ENCODE data around the gene NDUFS8.

The NDUFS8 gene

DNA sequence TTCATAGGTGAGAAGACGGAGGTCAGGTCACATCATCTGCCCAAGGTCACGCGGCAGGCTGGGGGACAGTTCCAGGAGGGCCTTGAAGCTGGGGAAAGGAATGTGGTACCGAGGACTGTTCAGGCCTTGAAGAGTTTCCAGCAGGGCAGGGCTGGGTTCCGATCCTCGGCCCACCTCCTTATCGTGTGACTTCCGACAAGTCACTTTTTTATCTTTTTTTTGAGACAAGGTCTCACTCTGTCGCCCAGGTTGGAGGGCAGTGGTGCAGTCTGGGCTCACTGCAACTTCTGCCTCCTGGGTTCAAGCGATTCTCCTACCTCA is 623 bp downstream of the NDUFS8 start:
- Histone ChIP-seq H3K27me3 (ENCODE audit: control insufficient read depth in 1 of 2, insufficient read depth in 2 of 2, low read length in 2 of 2) (no peaks in the 10 kb centered on the region), H3K36me3 (ENCODE audit: control insufficient read depth in 2 of 2, insufficient read depth in 2 of 2, low read length in 2 of 2) (peaks cover 12% of the 10 kb centered on the region in 2 donors), H3K9ac (ENCODE audit: low read length in 2 of 2) (peak overlapping the region; percentile 95 to 98), H3K9me3 (ENCODE audit: control insufficient read depth in 2 of 2, low read length in 2 of 2) (no peaks in the 10 kb centered on the region), H3K4me1 (ENCODE audit: control insufficient read depth, insufficient read depth, low read length) (peaks cover 27% of the 10 kb centered on the region), H3K4me3 (ENCODE audit: low read length in 2 of 2) (peak overlapping the region; percentile 93 to 96), H3K27ac (ENCODE audit: low read length) (peak overlapping the region; percentile 84)

DNA sequence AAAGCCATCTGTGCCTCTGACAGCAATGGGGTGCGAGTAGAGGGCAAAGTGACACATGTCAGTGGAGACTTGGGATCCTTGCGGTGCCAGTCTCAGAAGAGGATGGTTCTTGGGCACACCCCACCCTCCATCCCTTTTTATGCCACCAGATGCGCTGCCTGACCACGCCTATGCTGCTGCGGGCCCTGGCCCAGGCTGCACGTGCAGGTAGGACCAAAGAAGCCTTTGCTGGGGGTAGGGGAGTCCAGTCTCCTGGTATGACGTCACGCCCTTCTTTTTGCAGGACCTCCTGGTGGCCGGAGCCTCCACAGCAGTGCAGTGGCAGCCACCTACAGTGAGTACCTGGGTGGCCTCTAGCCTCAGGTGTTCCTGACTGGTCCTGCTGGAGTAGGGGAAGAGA is 1.5 kb downstream of the NDUFS8 start:
- Histone ChIP-seq H3K27me3 (ENCODE audit: control insufficient read depth in 1 of 2, insufficient read depth in 2 of 2, low read length in 2 of 2) (no peaks in the 10 kb centered on the region), H3K9me3 (ENCODE audit: control insufficient read depth in 2 of 2, low read length in 2 of 2) (no peaks in the 10 kb centered on the region), H3K4me1 (ENCODE audit: control insufficient read depth, insufficient read depth, low read length) (peaks cover 28% of the 10 kb centered on the region), H3K27ac (ENCODE audit: low read length) (peak overlapping the region; percentile 84), H3K9ac (ENCODE audit: low read length in 2 of 2) (peak overlapping the region; percentile 55 to 98), H3K4me3 (ENCODE audit: low read length in 2 of 2) (peak overlapping the region in 1 of 2 donors; percentile 93), H3K36me3 (ENCODE audit: control insufficient read depth in 2 of 2, insufficient read depth in 2 of 2, low read length in 2 of 2) (peaks cover 12 to 14% of the 10 kb centered on the region in 2 donors)

DNA sequence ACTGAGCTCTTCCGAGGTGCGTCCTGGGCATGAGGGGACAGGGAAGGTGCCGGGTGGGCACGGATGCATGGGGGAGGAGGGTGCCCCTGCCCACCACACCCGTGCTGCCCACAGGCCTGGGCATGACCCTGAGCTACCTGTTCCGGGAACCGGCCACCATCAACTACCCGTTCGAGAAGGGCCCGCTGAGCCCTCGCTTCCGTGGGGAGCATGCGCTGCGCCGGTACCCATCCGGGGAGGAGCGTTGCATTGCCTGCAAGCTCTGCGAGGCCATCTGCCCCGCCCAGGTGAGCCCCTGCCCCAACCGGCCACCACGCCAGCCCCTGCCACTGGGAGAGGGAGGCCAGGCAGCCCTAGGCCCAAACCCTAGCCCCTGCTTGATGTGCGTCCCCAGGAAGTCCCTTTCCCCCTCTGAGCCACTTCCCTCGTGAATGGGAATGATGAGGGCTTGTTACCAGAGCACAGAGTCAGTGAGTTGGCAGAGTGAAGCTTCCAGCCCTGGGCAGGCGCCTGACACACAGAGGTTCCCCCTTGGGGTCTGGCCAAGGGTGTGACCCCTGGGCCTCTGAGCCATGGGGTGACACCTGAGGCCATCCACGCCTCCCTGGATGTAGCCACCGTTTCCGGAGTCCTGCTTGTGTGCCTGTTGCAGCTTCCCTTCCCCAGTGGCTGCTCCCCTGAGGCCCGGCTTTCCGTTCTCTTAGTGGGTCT is 2.7 kb downstream of the NDUFS8 start:
- H3K4me3 ChIP-seq (ENCODE audit: low read length in 2 of 2) = no peak overlapping the region
- H3K27ac ChIP-seq (ENCODE audit: low read length) = peak overlapping the region; percentile 84
- H3K9me3 ChIP-seq (ENCODE audit: control insufficient read depth in 2 of 2, low read length in 2 of 2) = no peaks in the 10 kb centered on the region
- no peak overlapping the region for H3K9ac ChIP-seq (ENCODE audit: low read length in 2 of 2)
- no peaks in the 10 kb centered on the region for H3K27me3 ChIP-seq (ENCODE audit: control insufficient read depth in 1 of 2, insufficient read depth in 2 of 2, low read length in 2 of 2)
- H3K36me3 ChIP-seq (ENCODE audit: control insufficient read depth in 2 of 2, insufficient read depth in 2 of 2, low read length in 2 of 2) = peaks cover 12 to 14% of the 10 kb centered on the region in 2 donors
- H3K4me1 ChIP-seq (ENCODE audit: control insufficient read depth, insufficient read depth, low read length) = peaks cover 40% of the 10 kb centered on the region

DNA sequence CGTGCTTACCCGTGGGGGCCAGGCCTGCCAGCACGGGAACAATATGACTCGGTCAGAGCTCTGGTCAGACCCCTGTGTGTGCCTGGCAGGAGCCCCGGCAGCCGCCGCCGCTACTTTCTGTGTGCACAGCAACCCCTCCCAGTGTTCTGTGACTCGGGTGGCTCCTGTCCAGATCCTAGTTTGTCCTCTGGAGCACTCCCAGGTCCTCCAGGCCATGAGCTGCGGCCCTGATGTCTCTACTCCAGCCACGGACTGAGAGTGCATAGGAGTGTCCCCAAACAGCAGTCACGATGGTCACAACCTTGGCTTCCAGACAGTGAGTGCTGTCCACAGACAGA is 3.2 kb downstream of the NDUFS8 start:
- H3K36me3 ChIP-seq (ENCODE audit: control insufficient read depth in 2 of 2, insufficient read depth in 2 of 2, low read length in 2 of 2) = peaks cover 12 to 14% of the 10 kb centered on the region in 2 donors
- no peak overlapping the region for H3K27ac ChIP-seq (ENCODE audit: low read length)
- no peaks in the 10 kb centered on the region for H3K9me3 ChIP-seq (ENCODE audit: control insufficient read depth in 2 of 2, low read length in 2 of 2)
- no peak overlapping the region for H3K4me3 ChIP-seq (ENCODE audit: low read length in 2 of 2)
- no peak overlapping the region for H3K9ac ChIP-seq (ENCODE audit: low read length in 2 of 2)
- H3K27me3 ChIP-seq (ENCODE audit: control insufficient read depth in 1 of 2, insufficient read depth in 2 of 2, low read length in 2 of 2) = no peaks in the 10 kb centered on the region
- H3K4me1 ChIP-seq (ENCODE audit: control insufficient read depth, insufficient read depth, low read length) = peaks cover 45% of the 10 kb centered on the region

DNA sequence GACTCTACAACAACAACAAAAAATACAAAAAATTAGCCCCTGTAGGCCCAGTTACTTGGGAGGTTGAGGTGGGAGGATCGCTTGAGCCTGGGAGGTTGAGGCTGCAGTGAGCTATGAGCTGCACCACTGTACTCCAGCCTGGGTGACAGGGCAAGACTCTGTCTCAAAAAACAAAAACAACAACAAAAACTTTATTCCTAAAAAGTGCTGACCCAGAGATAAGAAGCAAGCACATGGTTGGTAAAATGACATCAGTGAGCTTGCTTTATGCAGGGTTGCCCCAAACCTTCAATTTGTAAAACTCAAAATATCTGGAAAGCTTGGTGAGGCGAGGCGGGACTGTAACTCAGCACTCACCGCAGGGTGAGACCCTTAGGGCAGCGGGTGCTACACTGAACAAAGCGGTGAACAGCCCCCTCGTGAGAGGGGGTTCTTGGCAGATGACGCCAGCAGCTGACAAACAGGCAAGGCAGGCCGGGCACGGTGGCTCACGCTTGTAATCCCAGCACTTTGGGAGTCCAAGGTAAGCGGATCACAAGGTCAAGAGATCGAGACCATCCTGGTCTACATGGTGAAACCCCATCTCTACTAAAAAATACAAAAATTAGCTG is 4.9 kb downstream of the NDUFS8 start:
- H3K4me1 ChIP-seq (ENCODE audit: control insufficient read depth, insufficient read depth, low read length) = peaks cover 51% of the 10 kb centered on the region

DNA sequence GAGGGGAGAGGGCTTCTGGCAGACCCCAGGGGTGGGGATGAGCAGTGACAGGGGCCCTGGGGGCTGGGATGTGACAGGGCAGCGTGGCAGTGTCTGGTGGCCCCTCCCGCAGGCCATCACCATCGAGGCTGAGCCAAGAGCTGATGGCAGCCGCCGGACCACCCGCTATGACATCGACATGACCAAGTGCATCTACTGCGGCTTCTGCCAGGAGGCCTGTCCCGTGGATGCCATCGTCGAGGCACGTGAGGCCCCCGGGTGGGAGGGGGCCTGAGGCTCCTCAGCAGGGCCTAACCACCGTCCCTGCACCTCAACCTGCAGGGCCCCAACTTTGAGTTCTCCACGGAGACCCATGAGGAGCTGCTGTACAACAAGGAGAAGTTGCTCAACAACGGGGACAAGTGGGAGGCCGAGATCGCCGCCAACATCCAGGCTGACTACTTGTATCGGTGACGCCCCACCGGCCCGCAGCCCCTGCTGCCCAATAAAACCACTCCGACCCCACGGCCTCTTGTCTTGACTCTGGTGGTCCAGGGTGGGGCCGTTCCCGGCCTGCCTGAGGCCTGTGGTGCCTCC is 5.7 kb downstream of the NDUFS8 start:
- Histone ChIP-seq H3K4me3 (ENCODE audit: low read length in 2 of 2) (no peak overlapping the region), H3K27me3 (ENCODE audit: control insufficient read depth in 1 of 2, insufficient read depth in 2 of 2, low read length in 2 of 2) (no peaks in the 10 kb centered on the region), H3K4me1 (ENCODE audit: control insufficient read depth, insufficient read depth, low read length) (peaks cover 55% of the 10 kb centered on the region), H3K36me3 (ENCODE audit: control insufficient read depth in 2 of 2, insufficient read depth in 2 of 2, low read length in 2 of 2) (peaks cover 12 to 14% of the 10 kb centered on the region in 2 donors), H3K9ac (ENCODE audit: low read length in 2 of 2) (no peak overlapping the region), H3K27ac (ENCODE audit: low read length) (peak overlapping the region; percentile 37), H3K9me3 (ENCODE audit: control insufficient read depth in 2 of 2, low read length in 2 of 2) (no peaks in the 10 kb centered on the region)

More for the DNA sequence above, 4.9 kb downstream of the NDUFS8 start:
- Histone ChIP-seq H3K27me3 (ENCODE audit: control insufficient read depth in 1 of 2, insufficient read depth in 2 of 2, low read length in 2 of 2) (no peaks in the 10 kb centered on the region), H3K27ac (ENCODE audit: low read length) (no peak overlapping the region), H3K36me3 (ENCODE audit: control insufficient read depth in 2 of 2, insufficient read depth in 2 of 2, low read length in 2 of 2) (peaks cover 12 to 14% of the 10 kb centered on the region in 2 donors), H3K9ac (ENCODE audit: low read length in 2 of 2) (no peak overlapping the region), H3K9me3 (ENCODE audit: control insufficient read depth in 2 of 2, low read length in 2 of 2) (no peaks in the 10 kb centered on the region), H3K4me3 (ENCODE audit: low read length in 2 of 2) (no peak overlapping the region)

DNA sequence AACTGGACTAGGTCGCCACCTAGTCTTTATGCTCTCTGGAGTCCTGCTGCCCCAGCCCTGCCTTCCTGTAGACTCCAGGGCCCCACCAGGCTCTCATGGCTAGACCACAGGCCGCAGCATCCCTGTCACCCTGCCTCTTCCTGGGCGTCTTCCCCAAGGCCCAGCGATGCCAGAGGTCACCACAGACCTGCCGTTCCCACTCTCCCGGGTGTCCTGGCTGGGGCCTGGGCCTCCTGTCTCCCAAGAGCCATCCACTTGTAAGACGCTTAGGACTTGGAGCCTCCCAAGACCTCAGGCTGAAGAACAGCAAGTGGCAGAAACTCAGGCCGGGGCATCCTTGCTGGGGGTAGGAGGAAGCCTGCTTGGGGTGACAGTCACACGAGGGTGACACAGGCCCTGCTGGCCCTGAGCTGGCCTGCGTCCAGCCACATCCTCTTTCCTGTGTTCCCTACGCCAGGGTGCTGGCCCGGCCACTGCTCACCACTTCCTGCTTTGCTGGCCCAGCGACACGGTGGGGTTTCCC is 6.3 kb downstream of the NDUFS8 start:
- Histone ChIP-seq H3K36me3 (ENCODE audit: control insufficient read depth in 2 of 2, insufficient read depth in 2 of 2, low read length in 2 of 2) (peaks cover 12 to 17% of the 10 kb centered on the region in 2 donors), H3K4me3 (ENCODE audit: low read length in 2 of 2) (no peak overlapping the region), H3K27me3 (ENCODE audit: control insufficient read depth in 1 of 2, insufficient read depth in 2 of 2, low read length in 2 of 2) (no peaks in the 10 kb centered on the region), H3K27ac (ENCODE audit: low read length) (peak overlapping the region; percentile 37), H3K9ac (ENCODE audit: low read length in 2 of 2) (peak overlapping the region in 1 of 2 donors; percentile 42), H3K9me3 (ENCODE audit: control insufficient read depth in 2 of 2, low read length in 2 of 2) (no peaks in the 10 kb centered on the region), H3K4me1 (ENCODE audit: control insufficient read depth, insufficient read depth, low read length) (peaks cover 55% of the 10 kb centered on the region)

DNA sequence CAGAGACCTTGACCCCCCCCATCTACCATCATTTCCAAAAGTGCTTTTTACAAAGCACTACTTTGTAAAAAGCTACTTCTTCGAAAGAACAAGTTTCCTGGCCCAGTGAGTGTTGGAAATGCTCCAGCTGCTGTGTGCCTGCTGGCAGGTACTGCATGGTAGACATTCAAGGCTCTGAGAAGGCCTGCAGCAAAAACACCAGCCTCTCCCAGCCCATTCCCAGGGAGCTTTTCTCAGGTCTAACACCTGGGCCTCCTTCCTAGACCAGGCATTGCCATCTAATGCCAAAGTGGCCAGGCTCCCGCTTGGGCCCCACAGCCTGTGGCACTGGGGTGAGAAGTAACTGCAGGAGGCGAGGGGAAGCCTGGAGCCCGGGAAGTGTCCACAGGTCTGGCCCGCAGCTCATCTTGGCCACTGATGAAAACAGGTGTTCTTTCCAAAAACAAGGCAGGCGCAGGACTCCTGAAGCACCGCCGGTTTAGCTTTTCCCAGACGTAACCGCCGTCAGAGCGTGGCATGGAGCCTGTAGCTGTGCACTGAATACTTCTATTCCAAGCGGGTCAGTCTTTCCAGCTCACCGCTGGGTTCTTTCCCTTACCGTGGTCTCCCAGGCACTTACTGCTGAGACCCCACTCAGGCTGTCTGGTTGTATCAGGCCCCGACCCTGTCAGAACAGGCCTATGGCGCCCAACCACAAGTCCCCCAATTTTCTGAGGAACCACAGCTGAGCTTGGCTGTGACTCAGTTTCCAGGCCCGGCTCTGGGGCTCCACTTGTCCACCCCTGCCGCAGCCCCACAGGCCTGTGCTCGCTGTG is 7.1 kb downstream of the NDUFS8 start:
- H3K9ac ChIP-seq (ENCODE audit: low read length in 2 of 2) = peak overlapping the region; percentile 92 to 93
- peak overlapping the region; percentile 86 for H3K27ac ChIP-seq (ENCODE audit: low read length)
- peaks cover 12 to 17% of the 10 kb centered on the region in 2 donors for H3K36me3 ChIP-seq (ENCODE audit: control insufficient read depth in 2 of 2, insufficient read depth in 2 of 2, low read length in 2 of 2)
- H3K9me3 ChIP-seq (ENCODE audit: control insufficient read depth in 2 of 2, low read length in 2 of 2) = no peaks in the 10 kb centered on the region
- peak overlapping the region in 1 of 2 donors; percentile 82 for H3K4me3 ChIP-seq (ENCODE audit: low read length in 2 of 2)
- no peaks in the 10 kb centered on the region for H3K27me3 ChIP-seq (ENCODE audit: control insufficient read depth in 1 of 2, insufficient read depth in 2 of 2, low read length in 2 of 2)
- H3K4me1 ChIP-seq (ENCODE audit: control insufficient read depth, insufficient read depth, low read length) = peaks cover 48% of the 10 kb centered on the region

DNA sequence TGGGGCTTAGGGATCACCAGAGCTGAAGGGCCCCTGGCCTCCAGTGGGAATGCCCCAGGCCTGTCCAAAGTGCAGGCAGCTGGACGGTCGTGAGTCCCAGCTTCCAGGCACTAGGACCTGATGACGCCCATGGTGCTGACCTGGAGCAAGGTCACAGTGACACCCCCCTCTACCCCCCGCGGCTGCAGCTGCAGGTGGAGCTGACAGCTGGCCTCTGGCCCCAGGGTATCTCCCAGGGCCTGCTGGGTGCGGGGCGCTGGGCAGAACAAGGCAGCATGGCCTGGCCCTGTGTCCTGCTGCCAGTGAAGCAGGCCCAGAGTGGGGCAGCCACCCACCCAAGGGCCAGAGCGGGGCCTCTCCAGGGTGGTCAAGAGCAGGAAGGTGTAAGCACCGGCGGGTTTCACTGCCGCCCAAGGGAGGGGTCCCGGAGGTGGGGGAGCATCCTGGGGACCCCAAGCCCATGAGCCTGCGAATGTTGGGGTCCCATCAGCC is 7.8 kb downstream of the NDUFS8 start:
- H3K9ac ChIP-seq (ENCODE audit: low read length in 2 of 2) = peak overlapping the region; percentile 92 to 93
- peak overlapping the region; percentile 86 for H3K27ac ChIP-seq (ENCODE audit: low read length)
- H3K27me3 ChIP-seq (ENCODE audit: control insufficient read depth in 1 of 2, insufficient read depth in 2 of 2, low read length in 2 of 2) = no peaks in the 10 kb centered on the region
- H3K9me3 ChIP-seq (ENCODE audit: control insufficient read depth in 2 of 2, low read length in 2 of 2) = no peaks in the 10 kb centered on the region
- peaks cover 6 to 14% of the 10 kb centered on the region in 2 donors for H3K36me3 ChIP-seq (ENCODE audit: control insufficient read depth in 2 of 2, insufficient read depth in 2 of 2, low read length in 2 of 2)
- H3K4me3 ChIP-seq (ENCODE audit: low read length in 2 of 2) = peak overlapping the region; percentile 79 to 82
- H3K4me1 ChIP-seq (ENCODE audit: control insufficient read depth, insufficient read depth, low read length) = peaks cover 52% of the 10 kb centered on the region

Measured in stomach smooth muscle (tissue), 2 donors.